Kasumi-1 (cell line): Measurements from ENCODE around the gene DPY19L1.
"Not testable (repeated sequence)": the region's sequence is repeated elsewhere in the genome, so short reads cannot be mapped to it uniquely, and the experiment has no call there.

Source experiments
- DNase-seq, 2 experiments: peaks; one replicate each; lab custom pipeline; 2025; lab: John Stamatoyannopoulos, UW

Gene DPY19L1

DNA sequence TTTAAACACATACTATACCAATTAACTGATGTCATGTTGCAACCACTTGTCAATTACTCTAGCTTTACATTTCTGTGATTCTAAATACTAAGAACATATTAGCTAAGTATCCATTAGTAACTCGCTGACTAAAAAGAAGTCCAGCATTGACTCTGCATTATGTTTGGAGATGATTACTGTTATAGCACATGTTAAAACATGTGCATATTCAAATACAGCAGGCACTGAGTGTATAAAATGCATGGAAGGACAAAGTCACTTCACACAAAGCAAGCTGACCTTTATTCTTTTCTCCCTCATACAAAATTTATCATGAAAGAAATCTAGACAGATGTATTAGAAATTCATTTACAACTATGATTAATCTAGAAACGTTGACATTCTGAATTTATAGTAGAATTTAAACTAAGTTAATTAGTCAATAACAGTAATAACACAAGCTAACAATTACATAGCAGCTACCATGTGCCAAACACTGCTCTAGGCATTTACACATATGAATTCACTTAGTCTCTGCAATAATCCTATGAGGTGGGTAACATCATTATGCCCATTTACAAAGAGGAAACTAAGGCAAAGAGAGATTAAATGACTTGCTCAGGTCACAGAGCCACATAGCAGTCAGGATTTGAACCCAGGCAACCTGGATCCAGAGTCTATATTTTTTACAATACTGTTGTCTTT is 48.7 kb downstream of the DPY19L1 start:
- not testable (repeated sequence) for DNase-seq

- DNase-seq, result not testable (repeated sequence)
Observed at GRCh38 chr7:34985155-34985554, 52.1 kb downstream of the DPY19L1 start.

DNA sequence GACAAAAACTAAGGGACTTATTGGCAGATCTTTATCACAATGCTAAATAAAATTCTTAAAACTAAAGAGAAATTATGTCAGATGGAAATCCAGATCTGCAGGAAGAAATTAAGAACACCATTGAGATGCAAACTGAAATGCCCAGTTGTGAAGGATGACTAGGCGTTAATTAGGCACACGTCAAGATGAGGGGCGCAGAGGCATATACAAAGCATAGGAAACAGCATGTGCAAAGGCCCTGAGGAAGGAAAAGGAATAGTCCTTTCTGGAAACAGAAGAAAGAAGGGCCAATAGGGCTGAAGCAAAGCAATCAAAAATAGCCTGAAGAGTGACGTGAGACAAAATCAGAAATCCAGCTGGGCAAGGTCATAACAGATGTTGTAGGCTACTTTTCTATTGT is 53.1 kb downstream of the DPY19L1 start:
- not testable (repeated sequence) for DNase-seq

- DNase-seq, result no peak
Observed at GRCh38 chr7:34982371-34983019, 54.8 kb downstream of the DPY19L1 start.

GRCh38 chr7:34979124-34979523 is 58.2 kb downstream of the DPY19L1 start:
- not testable (repeated sequence) for DNase-seq

GRCh38 chr7:34973400-34973760 is 63.9 kb downstream of the DPY19L1 start:
- no peak for DNase-seq

- not testable (repeated sequence) for DNase-seq
Observed at GRCh38 chr7:34972739-34973399, 64.4 kb downstream of the DPY19L1 start.

- DNase-seq, result not testable (repeated sequence)
Observed at GRCh38 chr7:34967818-34968217, 69.5 kb downstream of the DPY19L1 start.

DNA sequence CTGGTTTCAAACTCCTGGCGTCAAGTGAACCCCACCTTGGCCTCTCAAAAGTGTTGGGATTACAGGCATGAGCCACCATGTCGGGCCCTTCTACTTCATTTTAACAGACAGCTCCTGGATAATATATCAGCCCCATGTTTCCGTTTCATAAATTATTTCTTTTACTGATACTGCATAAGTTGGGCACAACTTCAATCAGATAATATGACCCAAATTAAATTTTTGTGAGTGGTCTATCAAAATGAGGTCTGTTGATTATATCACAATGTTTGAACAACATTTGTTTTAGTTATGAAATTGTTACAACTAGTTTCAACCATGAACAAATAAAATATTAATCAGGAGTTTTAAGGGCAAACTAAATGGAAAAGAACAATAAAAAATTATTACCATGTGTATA is 70.8 kb downstream of the DPY19L1 start:
- DNase-seq, result not testable (repeated sequence)

- no peak for DNase-seq
Observed at GRCh38 chr7:34958021-34958420, 79.3 kb downstream of the DPY19L1 start.

DNA sequence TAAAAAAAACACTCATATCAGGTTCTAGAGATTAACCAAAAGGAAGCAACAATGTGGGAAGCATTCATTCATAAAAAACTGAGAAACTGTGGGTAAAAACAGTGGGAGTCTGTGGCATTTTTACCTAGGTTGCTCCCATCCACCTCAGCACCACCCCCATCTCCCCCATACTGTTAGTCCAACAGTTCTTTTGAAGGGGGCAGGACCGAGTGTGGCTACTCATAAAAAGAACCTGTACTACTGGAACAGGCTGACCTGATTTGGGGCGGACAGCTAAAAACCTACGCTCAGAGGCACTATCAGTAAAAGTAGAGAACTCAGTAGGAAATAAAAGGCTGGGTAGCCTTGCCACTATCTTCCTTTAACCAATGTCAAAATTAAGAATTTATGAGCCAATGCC is 84.5 kb downstream of the DPY19L1 start:
- no peak for DNase-seq

DNA sequence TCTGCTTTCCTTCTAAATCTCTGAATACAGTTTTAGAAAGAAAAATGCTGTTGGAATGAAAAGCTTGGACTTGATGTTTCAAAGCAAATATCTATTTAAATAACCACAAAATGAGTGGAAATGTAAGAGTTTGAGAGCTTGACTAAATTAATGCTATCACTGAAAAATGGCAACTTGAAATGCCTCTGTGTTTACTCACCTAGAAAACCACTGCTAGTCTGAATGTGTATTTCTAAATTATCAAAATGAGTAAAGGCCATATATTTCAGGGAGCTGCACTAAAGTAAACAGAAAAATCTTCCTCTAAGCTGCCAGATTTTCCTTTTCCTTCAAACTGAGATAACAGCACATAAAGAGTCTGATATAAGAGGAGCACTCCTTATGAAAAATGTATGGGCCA is 87.9 kb downstream of the DPY19L1 start:
- DNase-seq, result no peak

- not testable (repeated sequence) for DNase-seq
Observed at GRCh38 chr7:34947427-34947826, 89.9 kb downstream of the DPY19L1 start.

- no peak for DNase-seq
Observed at GRCh38 chr7:34946486-34946885, 90.8 kb downstream of the DPY19L1 start.

GRCh38 chr7:34945894-34946477 is 91.3 kb downstream of the DPY19L1 start:
- DNase-seq, result not testable (repeated sequence)

DNA sequence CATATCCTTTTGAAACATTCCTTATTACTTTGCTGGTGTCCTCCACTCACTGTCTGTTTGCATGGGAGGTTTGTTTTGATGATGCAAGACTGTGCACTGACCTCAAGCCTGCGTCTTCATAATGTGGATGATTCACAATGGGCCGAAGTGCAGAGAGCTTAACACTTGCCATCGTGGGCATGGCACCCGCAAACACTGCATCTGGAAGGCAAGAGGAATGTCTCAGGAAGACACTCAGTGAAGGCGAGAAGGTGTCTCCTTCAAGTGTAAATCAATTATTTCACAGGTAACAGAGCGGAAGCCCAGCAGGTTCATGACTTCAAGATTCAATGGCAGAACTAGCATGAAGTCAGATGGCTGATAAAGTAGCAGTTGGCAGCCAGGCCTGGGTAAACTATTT is 98.1 kb downstream of the DPY19L1 start:
- no peak for DNase-seq

GRCh38 chr7:34935735-34936165 is 101.5 kb downstream of the DPY19L1 start:
- not testable (repeated sequence) for DNase-seq

DNA sequence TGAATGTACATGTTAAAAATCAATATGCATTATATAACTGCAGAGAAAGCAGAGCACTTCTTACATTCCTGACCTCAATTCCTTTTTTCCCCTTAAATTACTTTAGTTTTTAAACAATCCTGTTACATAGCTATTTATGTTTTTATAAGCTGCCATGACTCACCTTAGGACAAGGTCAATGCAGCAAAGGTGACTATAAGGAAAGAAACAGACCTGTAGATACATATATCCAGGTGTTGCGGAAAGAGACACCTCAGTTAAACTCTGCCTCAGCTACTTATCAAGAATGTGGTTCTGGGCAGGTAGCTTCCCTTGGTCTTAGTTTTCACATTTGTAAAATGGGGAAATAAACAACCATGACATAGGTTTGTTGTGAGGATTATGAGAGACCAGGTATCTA is 105.5 kb downstream of the DPY19L1 start:
- no peak for DNase-seq

DNA sequence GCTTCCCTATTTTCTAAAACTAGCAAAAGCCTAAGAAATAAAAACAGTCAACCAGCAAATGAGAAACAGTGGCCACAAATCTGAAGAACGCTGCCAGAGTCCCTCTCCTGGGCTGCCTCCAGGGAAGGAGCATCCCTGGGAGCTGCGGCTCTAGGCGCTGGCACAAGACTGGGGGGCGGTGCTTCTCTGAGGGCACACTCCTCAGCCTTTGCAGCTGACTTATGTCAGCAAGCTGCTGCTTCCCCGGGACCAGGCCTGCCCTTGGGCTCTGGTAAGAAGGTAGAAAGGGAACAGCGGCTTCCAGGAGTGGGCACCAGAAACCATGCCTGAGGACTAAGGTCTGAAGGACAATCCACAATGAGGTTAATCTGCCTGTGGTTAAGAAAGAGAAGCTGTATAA is 107.5 kb downstream of the DPY19L1 start:
- DNase-seq, result not testable (repeated sequence)

GRCh38 chr7:34928560-34928959 is 108.7 kb downstream of the DPY19L1 start:
- DNase-seq, result no peak

DNA sequence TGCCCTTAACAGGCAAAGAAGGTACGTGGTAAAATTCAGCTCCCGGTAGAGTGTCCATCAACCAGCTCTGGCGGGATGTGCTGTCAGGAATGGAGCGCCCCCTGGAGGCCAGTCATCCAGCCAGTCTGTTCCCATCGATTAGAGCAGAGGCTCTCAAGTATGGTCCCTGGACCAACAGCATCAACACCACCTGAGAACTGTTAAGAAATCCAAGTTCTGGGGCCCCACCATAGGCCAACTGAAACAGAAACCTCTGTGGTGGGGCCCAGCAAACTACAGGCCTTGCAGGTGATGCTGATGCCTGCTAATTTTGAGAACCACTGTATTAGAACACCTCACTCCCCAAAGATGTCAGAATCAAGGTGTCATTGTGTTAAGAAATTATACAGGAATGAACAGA is 109.2 kb downstream of the DPY19L1 start:
- DNase-seq, result no peak

GRCh38 chr7:34920470-34920869 is 116.8 kb downstream of the DPY19L1 start:
- DNase-seq, result not testable (repeated sequence)

DNA sequence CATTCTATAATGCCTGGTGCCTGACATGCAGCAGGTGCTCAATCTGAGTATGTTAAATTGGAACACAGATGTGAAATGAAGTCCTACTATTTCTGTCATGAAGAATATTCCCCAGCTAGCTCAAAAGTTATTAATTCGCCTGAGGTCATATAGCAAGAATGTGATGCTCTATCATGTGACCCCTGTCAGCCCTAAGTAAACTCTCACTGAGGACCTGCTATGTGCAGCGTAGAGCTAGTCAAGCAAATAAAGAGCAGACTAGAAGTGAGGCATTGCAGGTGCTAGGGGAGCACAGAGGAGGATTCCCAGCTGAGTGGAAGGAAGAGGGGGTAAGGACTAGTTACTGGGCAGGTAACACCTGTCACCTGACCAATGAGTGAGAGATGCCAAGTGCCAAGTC is 118.2 kb downstream of the DPY19L1 start:
- not testable (repeated sequence) for DNase-seq
